ENCODE results near the gene KIR2DL3. TPM values are rescaled to one million over a fixed set of nuclear protein-coding genes. Genes with fewer than 3 reads are reported as not detected.
"Not testable (repeated sequence)": the region's sequence is repeated elsewhere in the genome, so short reads cannot be mapped to it uniquely, and the experiment has no call there.

The KIR2DL3 gene
- total RNA-seq = not detected

DNA sequence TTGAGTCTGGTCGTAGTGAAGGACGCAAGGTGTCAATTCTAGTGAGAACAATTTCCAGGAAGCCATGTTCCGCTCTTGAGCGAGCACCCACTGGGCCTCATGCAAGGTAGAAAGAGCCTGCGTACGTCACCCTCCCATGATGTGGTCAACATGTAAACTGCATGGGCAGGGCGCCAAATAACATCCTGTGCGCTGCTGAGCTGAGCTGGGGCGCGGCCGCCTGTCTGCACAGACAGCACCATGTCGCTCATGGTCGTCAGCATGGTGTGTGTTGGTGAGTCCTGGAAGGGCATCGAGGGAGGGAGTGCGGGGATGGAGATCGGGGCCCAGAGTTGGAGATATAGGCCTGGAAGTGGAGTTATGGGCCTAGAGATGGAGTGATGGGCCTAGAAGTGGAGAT lies at the start of gene KIR2DL3:
KIR2DL3 (plus strand) TSS at position 208 of the 400 bp plus-strand sequence; CDS start at position 241, 33 bp downstream.
- not testable (repeated sequence) for H3K9me3 Mint-ChIP-seq; H3K27ac Mint-ChIP-seq; H3K36me3 Mint-ChIP-seq (ENCODE audit: low read depth)

DNA sequence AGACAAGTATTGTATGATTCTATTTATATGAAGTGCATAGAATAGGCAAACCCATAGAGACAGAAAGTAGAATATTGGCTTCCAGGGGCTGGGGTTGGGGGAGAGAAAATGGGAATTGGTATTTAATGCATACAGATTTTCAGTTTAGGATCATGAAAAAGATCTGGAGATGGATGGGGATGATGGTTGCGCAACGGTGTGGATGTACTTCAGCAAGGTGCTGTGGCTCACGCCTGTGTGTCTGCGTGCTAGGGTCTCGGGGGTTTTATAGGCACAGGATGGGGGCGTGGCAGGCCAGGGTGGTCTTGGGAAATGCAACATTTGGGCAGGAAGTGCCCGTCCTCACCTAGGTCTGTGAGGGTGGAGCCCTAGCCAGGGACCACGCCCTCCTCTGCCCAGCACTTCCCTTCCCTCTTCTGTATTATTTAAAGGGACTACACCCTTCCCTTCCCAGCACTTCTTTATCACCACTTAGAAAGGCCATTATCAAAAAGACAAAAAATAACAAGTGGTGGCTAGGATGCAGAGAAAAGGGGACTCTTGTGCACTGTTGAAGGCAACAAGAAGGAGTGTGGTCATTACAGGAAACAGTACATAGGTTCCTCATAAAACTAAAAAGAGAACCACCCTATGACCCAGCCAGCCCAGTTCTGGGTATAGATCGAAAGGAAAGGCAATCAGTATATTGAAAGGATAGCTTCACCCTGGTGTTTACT lies 46.6 kb upstream of the KIR2DL3 start:
- Mint-ChIP-seq H3K36me3 (ENCODE audit: low read depth) (no peaks in the 10 kb centered on the region), H3K4me1 (no peaks in the 10 kb centered on the region), H3K27ac (no peak overlapping the region), H3K27me3 (peaks cover 36% of the 10 kb centered on the region), H3K4me3 (no peak overlapping the region), H3K9me3 (peaks cover 4% of the 10 kb centered on the region)
- ATAC-seq (replicated peaks) = no peak

More for the DNA sequence above, at the start of gene KIR2DL3:
- H3K4me3 Mint-ChIP-seq; H3K4me1 Mint-ChIP-seq; ATAC-seq (replicated peaks): not testable (repeated sequence)
- peaks cover 24% of the 10 kb centered on the region for H3K27me3 Mint-ChIP-seq

DNA sequence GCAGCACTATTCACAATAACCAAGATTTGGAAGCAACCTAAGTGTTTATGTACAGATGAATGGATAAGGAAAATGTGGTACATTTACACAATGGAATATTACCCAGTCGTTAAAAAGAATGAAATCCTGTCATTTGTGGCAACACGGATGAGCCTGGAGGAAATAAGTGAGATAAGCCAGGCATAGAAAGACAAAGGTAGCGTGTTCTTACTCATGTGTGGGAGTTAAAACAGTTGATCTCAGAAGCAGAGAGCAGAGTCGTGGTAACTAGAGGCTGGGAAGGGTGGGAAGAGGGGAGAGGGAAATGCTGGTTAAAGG lies 46.1 kb upstream of the KIR2DL3 start:
- H3K9me3 Mint-ChIP-seq = peaks cover 4% of the 10 kb centered on the region

DNA sequence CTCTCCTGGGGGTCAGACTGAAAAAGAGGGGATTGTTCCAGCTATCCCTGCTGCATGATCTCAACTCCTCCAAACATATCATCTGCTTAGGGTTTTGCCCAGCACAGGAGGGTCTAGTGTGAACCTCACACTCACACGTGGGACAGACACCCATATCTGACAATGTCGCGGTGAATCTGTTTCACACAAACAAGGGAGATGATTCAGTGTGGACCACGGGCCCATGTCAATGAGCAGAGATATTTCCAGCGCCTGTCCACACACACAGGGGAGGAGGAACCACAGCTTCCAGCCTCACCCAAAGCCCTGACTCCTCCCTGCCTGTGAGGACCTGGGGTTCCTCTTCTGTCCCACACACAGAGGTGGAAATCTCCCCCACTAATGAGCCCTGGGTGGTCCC lies 43.7 kb upstream of the KIR2DL3 start:
- H3K27me3 Mint-ChIP-seq = peaks cover 39% of the 10 kb centered on the region
- H3K27ac Mint-ChIP-seq = no peak overlapping the region
- H3K4me3 Mint-ChIP-seq = no peak overlapping the region
- no peak for ATAC-seq (replicated peaks)
- no peaks in the 10 kb centered on the region for H3K4me1 Mint-ChIP-seq
- peaks cover 4% of the 10 kb centered on the region for H3K9me3 Mint-ChIP-seq
- H3K36me3 Mint-ChIP-seq (ENCODE audit: low read depth) = no peaks in the 10 kb centered on the region

More for the DNA sequence above, 46.1 kb upstream of the KIR2DL3 start:
- Mint-ChIP-seq H3K4me1 (no peaks in the 10 kb centered on the region), H3K27me3 (peaks cover 35% of the 10 kb centered on the region), H3K27ac (no peak overlapping the region), H3K4me3 (no peak overlapping the region), H3K36me3 (ENCODE audit: low read depth) (no peaks in the 10 kb centered on the region)
- no peak for ATAC-seq (replicated peaks)

DNA sequence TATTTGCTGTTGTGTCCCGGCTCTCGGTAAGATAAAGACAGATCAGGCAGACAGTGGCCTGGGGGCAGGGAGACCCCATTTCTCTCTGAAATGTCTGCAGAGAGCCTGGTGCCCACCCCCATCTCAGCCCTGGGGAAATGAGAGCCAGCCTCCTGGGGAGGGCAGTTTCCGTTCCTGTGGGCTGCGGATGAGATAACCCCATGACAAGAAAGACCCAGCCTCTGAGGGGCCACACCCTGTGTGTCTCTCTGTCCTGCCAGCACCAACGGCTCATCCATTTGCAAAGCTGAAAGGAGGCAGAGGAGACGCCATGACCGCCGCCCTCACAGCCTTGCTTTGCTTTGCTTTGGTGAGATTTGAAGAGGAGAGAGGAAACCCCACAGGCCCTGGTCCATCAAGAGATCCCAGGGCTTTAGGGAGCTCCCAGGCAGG lies 42.2 kb upstream of the KIR2DL3 start:
- Mint-ChIP-seq H3K27me3 (peaks cover 40% of the 10 kb centered on the region), H3K9me3 (peaks cover 4% of the 10 kb centered on the region), H3K4me3 (no peak overlapping the region), H3K27ac (no peak overlapping the region), H3K36me3 (ENCODE audit: low read depth) (no peaks in the 10 kb centered on the region), H3K4me1 (no peaks in the 10 kb centered on the region)
- no peak for ATAC-seq (replicated peaks)

DNA sequence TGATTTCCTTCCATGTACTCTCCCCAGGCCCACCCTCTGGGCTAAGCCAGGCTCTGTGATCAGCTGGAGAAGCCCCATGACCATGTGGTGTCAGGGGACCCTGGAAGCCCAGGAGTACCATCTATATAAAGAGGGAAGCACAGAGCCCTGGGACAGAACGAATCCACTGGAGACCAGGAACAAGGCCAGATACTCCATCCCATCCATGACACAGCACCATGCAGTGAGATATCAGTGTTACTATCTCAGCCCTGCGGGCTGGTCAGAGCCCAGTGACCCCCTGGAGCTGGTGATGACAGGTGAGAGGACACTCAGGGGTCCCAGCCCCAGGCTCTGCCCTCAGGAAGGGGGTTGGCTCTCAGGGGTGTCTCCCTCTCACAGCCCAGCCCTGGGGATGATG lies 41.5 kb upstream of the KIR2DL3 start:
- peaks cover 40% of the 10 kb centered on the region for H3K27me3 Mint-ChIP-seq
- no peak for ATAC-seq (replicated peaks)
- no peaks in the 10 kb centered on the region for H3K36me3 Mint-ChIP-seq (ENCODE audit: low read depth)
- no peaks in the 10 kb centered on the region for H3K4me1 Mint-ChIP-seq
- H3K4me3 Mint-ChIP-seq = no peak overlapping the region
- H3K9me3 Mint-ChIP-seq = peaks cover 4% of the 10 kb centered on the region
- H3K27ac Mint-ChIP-seq = no peak overlapping the region

DNA sequence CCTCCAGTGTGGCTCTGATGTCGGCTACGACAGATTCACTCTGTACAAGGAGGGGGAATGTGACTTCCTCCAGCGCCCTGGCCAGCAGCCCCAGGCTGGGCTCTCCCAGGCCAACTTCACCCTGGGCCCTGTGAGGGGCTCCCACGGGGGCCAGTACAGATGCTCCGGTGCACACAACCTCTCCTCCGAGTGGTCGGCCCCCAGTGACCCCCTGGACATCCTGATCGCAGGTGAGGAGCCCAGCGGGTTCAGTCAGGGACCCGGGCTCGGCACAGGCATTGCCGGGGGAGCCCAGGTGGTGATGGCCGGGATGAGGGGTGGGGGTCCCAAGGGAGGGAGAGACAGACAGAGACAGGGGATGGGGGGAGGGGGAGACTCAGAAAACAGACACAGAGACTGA lies 40.6 kb upstream of the KIR2DL3 start:
- H3K4me1 Mint-ChIP-seq = not testable (repeated sequence)

DNA sequence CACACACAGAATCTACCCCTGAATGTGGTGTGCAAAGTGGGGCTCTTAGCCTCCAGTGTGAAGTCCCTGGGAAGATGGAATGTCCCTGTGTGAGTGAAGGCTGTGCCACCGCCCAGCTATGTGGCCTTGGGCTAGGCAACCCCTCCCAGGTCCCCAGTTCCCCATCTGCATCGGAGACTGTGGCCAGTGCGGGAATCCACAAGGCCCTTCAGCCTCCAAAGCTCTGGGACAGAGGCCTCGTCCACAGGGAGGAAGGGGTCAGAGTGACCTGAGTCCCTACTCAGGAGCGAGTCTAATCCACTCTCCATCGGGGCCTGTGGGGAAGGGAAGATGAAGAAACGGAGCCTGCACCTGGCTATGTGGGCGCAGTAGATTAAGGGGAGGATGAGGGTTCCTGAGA lies 33.4 kb upstream of the KIR2DL3 start:
- peaks cover 16% of the 10 kb centered on the region for H3K27me3 Mint-ChIP-seq

More for the DNA sequence above, 40.6 kb upstream of the KIR2DL3 start:
- peaks cover 33% of the 10 kb centered on the region for H3K27me3 Mint-ChIP-seq
- ATAC-seq (replicated peaks); H3K9me3 Mint-ChIP-seq; H3K4me3 Mint-ChIP-seq; H3K27ac Mint-ChIP-seq; H3K36me3 Mint-ChIP-seq (ENCODE audit: low read depth): not testable (repeated sequence)

DNA sequence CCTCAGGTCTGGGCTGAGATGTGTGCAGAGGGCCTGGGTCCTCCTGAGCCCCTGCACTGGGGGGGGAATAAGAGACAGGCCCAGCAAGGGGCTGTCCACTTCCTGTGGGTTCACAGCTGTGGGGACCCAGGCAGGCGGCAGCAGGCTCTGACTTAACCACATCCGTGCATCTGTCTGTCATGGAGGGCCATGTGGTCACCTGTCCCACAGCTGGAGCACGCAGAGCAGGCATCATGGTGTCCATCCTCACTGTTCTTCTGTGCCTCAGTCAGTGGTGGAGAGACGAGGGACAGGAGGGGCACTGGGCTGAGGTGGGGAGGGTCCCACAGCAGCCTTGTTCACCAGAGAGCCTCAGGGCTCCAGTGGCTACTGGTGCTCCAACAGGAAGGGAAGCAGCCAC lies 30.4 kb upstream of the KIR2DL3 start:
- peak; percentile 21 for ATAC-seq (replicated peaks)
- no peaks in the 10 kb centered on the region for H3K9me3 Mint-ChIP-seq
- no peaks in the 10 kb centered on the region for H3K4me1 Mint-ChIP-seq
- no peaks in the 10 kb centered on the region for H3K36me3 Mint-ChIP-seq (ENCODE audit: low read depth)
- H3K27ac Mint-ChIP-seq = no peak overlapping the region
- H3K27me3 Mint-ChIP-seq = peaks cover 12% of the 10 kb centered on the region
- H3K4me3 Mint-ChIP-seq = no peak overlapping the region

More for the DNA sequence above, 33.4 kb upstream of the KIR2DL3 start:
- Mint-ChIP-seq H3K4me1 (no peaks in the 10 kb centered on the region), H3K9me3 (no peaks in the 10 kb centered on the region), H3K36me3 (ENCODE audit: low read depth) (no peaks in the 10 kb centered on the region), H3K4me3 (no peak overlapping the region), H3K27ac (no peak overlapping the region)
- no peak for ATAC-seq (replicated peaks)

DNA sequence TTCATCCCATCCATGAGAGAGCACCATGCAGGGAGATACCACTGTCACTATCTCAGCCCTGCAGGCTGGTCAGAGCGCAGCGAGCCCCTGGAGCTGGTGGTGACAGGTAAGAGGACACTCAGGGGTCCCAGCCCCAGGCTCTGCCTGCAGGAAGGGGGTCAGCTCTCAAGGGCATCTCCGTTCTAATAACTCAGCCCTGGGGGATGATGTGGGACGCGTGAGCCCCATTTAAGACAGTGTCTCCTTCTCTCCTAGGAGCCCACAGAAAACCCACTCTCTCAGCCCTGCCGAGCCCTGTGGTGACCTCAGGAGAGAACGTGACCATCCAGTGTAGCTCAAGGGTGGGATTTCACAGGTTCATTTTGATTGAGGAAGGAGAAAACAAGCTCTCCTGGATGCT lies 29.5 kb upstream of the KIR2DL3 start:
- peaks cover 18% of the 10 kb centered on the region for H3K27me3 Mint-ChIP-seq
- no peak overlapping the region for H3K4me3 Mint-ChIP-seq
- H3K9me3 Mint-ChIP-seq = peaks cover 3% of the 10 kb centered on the region
- no peaks in the 10 kb centered on the region for H3K4me1 Mint-ChIP-seq
- no peak for ATAC-seq (replicated peaks)
- no peak overlapping the region for H3K27ac Mint-ChIP-seq
- no peaks in the 10 kb centered on the region for H3K36me3 Mint-ChIP-seq (ENCODE audit: low read depth)

DNA sequence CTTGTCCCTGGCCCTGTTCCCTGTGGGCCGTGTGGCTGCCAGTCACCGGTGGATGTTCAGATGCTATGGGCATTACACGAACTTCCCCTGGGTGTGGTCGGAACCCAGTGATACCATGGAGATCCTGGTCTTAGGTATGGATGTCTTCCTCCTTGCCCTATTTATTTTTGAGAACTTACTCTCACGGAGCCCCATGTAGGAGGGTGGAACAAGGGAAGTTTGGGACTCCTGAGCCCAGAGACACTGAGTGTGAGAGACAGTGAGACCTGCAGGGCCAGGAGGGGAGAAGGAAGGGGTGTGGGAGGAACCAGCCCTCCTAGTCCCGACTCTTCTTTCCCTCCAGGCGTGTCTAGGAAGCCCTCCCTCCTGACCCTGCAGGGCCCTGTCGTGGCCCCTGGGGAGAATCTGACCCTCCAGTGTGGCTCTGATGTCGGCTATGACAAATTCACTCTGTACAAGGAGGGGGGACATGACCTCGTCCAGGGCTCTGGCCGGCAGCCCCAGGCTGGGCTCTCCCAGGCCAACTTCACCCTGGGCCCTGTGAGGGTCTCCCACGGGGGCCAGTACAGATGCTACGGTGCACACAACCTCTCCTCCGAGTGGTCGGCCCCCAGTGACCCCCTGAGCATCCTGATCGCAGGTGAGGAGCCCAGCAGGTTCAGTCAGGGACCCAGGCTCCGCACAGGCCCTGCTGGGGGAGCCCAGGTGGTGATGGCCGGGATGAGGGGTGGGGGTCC lies 28.9 kb upstream of the KIR2DL3 start:
- Mint-ChIP-seq H3K4me3 (no peak overlapping the region), H3K27me3 (peaks cover 20% of the 10 kb centered on the region), H3K27ac (no peak overlapping the region), H3K4me1 (no peaks in the 10 kb centered on the region), H3K36me3 (ENCODE audit: low read depth) (no peaks in the 10 kb centered on the region), H3K9me3 (peaks cover 3% of the 10 kb centered on the region)
- ATAC-seq (replicated peaks) = no peak

DNA sequence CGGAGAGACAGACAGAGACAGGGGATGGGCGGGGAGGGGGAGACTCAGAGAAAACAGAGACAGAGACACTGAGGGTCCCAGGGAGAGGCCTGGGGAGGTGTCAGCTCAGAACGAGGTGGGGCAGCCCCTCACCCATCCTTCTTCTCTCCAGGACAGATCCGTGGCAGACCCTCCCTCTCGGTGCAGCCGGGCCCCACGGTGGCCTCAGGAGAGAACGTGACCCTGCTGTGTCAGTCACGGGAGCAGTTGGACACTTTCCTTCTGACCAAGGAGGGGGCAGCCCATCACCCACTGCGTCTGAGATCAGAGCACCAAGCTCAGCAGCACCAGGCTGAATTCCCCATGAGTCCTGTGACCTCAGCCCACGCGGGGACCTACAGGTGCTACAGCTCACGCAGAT lies 28.4 kb upstream of the KIR2DL3 start:
- not testable (repeated sequence) for ATAC-seq (replicated peaks); H3K4me1 Mint-ChIP-seq; H3K9me3 Mint-ChIP-seq

DNA sequence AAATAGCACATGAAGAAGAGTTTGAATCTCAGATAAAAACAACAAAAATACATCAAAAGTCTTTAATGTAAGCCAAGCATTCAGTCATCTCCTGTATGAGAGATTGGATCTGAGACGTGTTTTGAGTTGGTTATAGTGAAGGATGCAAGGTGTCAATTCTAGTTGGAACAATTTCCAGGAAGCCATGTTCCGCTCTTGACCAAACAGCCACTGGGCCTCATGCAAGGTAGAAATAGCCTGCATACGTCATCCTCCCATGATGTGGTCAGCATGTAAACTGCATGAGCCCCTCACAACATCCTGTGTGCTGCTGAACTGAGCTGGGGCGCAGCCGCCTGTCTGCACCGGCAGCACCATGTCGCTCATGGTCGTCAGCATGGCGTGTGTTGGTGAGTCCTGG lies 14.2 kb upstream of the KIR2DL3 start, which contains the start of gene KIR3DL3:
KIR3DL3 (plus strand) TSS at position 301 of the 400 bp plus-strand sequence; CDS start at position 356, 55 bp downstream.
- H3K36me3 Mint-ChIP-seq (ENCODE audit: low read depth) = no peaks in the 10 kb centered on the region
- H3K27me3 Mint-ChIP-seq = peaks cover 13% of the 10 kb centered on the region
- no peaks in the 10 kb centered on the region for H3K4me1 Mint-ChIP-seq
- peaks cover 12% of the 10 kb centered on the region for H3K9me3 Mint-ChIP-seq
- H3K27ac Mint-ChIP-seq = no peak within 1 kb of the TSS
- no peak for ATAC-seq (replicated peaks)
- H3K4me3 Mint-ChIP-seq = no peak within 1 kb of the TSS

More for the DNA sequence above, 28.4 kb upstream of the KIR2DL3 start:
- H3K4me3 Mint-ChIP-seq; H3K27ac Mint-ChIP-seq; H3K36me3 Mint-ChIP-seq (ENCODE audit: low read depth): not testable (repeated sequence)
- H3K27me3 Mint-ChIP-seq = peaks cover 19% of the 10 kb centered on the region

DNA sequence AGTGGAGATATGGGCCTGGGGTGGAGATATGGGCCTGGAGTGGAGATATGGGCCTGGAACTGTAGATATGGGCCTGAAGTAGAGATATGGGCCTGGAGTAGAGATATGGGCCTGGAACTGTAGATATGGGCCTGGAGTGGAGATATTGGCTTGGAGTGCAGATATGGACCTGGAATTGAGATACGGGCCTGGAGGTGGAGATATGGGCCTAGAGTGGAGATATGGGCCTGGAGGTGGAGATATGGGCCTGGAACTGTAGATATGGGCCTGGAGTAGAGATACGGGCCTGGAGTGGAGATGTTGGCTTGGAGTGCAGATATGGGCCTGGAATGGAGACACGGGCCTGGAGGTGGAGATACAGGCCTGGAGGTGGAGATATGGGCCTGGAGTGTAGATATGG lies 13.7 kb upstream of the KIR2DL3 start:
- ATAC-seq (replicated peaks) = no peak
- Mint-ChIP-seq H3K27ac (no peak overlapping the region), H3K4me1 (no peaks in the 10 kb centered on the region), H3K27me3 (peaks cover 13% of the 10 kb centered on the region), H3K36me3 (ENCODE audit: low read depth) (no peaks in the 10 kb centered on the region), H3K4me3 (no peak overlapping the region), H3K9me3 (peaks cover 12% of the 10 kb centered on the region)

DNA sequence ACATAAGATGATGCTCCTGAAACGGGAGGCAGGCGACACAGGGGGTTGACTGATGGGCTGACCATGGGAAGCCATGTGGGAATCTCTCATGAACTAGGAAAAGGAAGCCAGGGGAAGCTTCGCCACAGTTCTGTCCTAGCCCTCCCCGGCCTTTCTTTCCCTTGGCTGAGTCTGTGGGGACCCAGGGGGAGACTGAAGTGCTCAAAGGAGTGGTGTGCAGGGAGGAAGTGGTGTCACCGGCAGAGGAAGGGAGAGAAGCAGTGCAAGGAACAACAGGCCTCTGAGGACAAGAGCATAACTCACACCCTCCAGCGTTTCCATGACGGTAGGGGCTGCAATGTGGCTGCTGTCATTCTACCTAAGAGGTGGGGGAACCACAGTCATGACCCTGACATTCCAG lies 13.0 kb upstream of the KIR2DL3 start:
- Mint-ChIP-seq H3K36me3 (ENCODE audit: low read depth) (no peaks in the 10 kb centered on the region), H3K9me3 (peaks cover 12% of the 10 kb centered on the region), H3K4me3 (no peak overlapping the region), H3K27ac (no peak overlapping the region), H3K27me3 (peaks cover 13% of the 10 kb centered on the region), H3K4me1 (no peaks in the 10 kb centered on the region)
- no peak for ATAC-seq (replicated peaks)

All from activated T-helper 17 cell treated with anti-CD3 and anti-CD28 coated beads, Interleukin-2, amount 50 U/mL, for 72 hours (primary cell).